ENCODE data around the gene COLGALT1. TPM values are rescaled to one million over a fixed set of nuclear protein-coding genes. Genes with fewer than 3 reads are reported as not detected.

COLGALT1 gene
- total and polyA plus RNA-seq, 10 of the 15 experiments (the other 5 are each of a cell fraction or from before 2014, with no cell fraction given) = 1.2 to 78.8 (median 29.8) TPM

DNA sequence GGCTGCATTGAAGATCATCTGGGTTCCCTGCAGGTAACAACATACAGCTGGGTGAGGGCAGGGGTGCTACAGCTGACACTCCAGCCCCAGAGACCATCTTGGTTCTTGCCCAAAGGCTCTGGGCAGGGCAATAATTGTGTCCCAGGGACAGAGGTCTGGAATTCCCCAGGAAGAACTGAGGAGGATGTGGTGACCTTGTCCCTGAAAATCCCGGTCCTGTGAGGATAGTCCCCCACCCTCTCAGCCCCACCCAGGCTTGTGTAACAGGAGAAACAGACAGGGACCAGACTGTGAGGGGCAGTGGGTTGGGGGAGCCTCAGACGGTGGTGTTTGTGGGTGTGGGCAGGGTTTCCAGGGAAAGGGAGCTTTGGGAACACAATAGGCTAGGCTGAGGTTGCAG is 63.5 kb downstream of the COLGALT1 start:
- 5% methylated on average over 2 of the region's 2 CpGs for WGBS (ENCODE audit: insufficient coverage, insufficient replicate concordance, low lambda C conversion rate, missing lambda C conversion rate)
- POLR2A ChIA-PET = no interaction called here
- Histone ChIP-seq H2AFZ (ENCODE audit: control insufficient read depth, low read depth, low read length) (no peak overlapping the region), H4K20me1 (ENCODE audit: control insufficient read depth, insufficient read depth) (no peaks in the 10 kb centered on the region), H3K9me3 (replicated peaks; ENCODE audit: control insufficient read depth, insufficient read depth, low read length) (no peaks in the 10 kb centered on the region; the same call in 2 of the 3 replicates), H3K4me1 (ENCODE audit: control insufficient read depth, insufficient read depth, low read length) (no peaks in the 10 kb centered on the region), H3K9ac (ENCODE audit: control insufficient read depth, insufficient read depth, low read length) (no peak overlapping the region), H3K4me3 (no peak overlapping the region), H3K79me2 (ENCODE audit: control insufficient read depth, insufficient read depth, low read length) (no peaks in the 10 kb centered on the region), H3K27ac (ENCODE audit: control insufficient read depth, insufficient read depth) (no peak overlapping the region), H3K4me2 (ENCODE audit: control insufficient read depth, insufficient read depth) (no peak overlapping the region), H3K36me3 (ENCODE audit: control insufficient read depth in 2 of 2, insufficient read depth in 2 of 2, low read length in 1 of 2) (no peaks in the 10 kb centered on the region), H3K27me3 (replicated peaks in 1 of 2; ENCODE audit: control insufficient read depth in 2 of 2, insufficient read depth in 2 of 2, low read length in 1 of 2) (no peaks in the 10 kb centered on the region)
- FAIRE-seq (no peak), DNase-seq (ENCODE audit: low read depth, low spot score) (no peak), ATAC-seq (no peak)
- SMC1A ChIA-PET (ENCODE audit: uncharacterized antibody, unreplicated experiment) = interaction anchor here (0.7 to 1.3 kb wide), 2 partner anchors 14 to 376 kb away, joined by 3 read pairs; no protein-coding TSS in a partner anchor
- CTCF ChIA-PET = interaction anchor here (1.2 kb wide), 1 partner anchor 123 kb away, joined by 3 read pairs; no protein-coding TSS in a partner anchor
- BruUV-seq (replicated peaks) = no TSS peak
- RAD21 ChIA-PET (ENCODE audit: unreplicated experiment) = no interaction called here
- in situ Hi-C loops (cut with MboI) (no loop called here), intact Hi-C loops (cut with micrococcal nuclease; ENCODE audit: unreplicated experiment) (no loop called here)
- TF ChIP-seq, protein P1, sequence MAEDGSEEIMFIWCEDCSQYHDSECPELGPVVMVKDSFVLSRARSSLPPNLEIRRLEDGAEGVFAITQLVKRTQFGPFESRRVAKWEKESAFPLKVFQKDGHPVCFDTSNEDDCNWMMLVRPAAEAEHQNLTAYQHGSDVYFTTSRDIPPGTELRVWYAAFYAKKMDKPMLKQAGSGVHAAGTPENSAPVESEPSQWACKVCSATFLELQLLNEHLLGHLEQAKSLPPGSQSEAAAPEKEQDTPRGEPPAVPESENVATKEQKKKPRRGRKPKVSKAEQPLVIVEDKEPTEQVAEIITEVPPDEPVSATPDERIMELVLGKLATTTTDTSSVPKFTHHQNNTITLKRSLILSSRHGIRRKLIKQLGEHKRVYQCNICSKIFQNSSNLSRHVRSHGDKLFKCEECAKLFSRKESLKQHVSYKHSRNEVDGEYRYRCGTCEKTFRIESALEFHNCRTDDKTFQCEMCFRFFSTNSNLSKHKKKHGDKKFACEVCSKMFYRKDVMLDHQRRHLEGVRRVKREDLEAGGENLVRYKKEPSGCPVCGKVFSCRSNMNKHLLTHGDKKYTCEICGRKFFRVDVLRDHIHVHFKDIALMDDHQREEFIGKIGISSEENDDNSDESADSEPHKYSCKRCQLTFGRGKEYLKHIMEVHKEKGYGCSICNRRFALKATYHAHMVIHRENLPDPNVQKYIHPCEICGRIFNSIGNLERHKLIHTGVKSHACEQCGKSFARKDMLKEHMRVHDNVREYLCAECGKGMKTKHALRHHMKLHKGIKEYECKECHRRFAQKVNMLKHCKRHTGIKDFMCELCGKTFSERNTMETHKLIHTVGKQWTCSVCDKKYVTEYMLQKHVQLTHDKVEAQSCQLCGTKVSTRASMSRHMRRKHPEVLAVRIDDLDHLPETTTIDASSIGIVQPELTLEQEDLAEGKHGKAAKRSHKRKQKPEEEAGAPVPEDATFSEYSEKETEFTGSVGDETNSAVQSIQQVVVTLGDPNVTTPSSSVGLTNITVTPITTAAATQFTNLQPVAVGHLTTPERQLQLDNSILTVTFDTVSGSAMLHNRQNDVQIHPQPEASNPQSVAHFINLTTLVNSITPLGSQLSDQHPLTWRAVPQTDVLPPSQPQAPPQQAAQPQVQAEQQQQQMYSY (CRISPR knock-in tag; IDR thresholded peaks at IDR 0.05) = no peak
- TF ChIP-seq PML (IDR thresholded peaks at IDR 0.05; ENCODE audit: low read length) = no peak
- TF ChIP-seq STAT1 (conservative IDR thresholded peaks at IDR 0.05) = no peak
- TF ChIP-seq EGR1 (IDR thresholded peaks at IDR 0.05; ENCODE audit: borderline replicate concordance in 1 of 2, low read depth in 2 of 2, low read length in 2 of 2) = no peak
- no peak for TF ChIP-seq RUNX3 (IDR thresholded peaks at IDR 0.05; ENCODE audit: low read length)
- TF ChIP-seq PAX8 (IDR thresholded peaks at IDR 0.05) = no peak
- no peak for TF ChIP-seq MYB (IDR thresholded peaks at IDR 0.05; ENCODE audit: borderline replicate concordance, low read depth, low read length)
- TF ChIP-seq MXI1 (IDR thresholded peaks at IDR 0.05; ENCODE audit: low read depth, low read length) = no peak
- TF ChIP-seq SPI1 (IDR thresholded peaks at IDR 0.05; ENCODE audit: borderline replicate concordance, insufficient read depth, low read depth, low read length) = no peak
- no peak for TF ChIP-seq GABPA (IDR thresholded peaks at IDR 0.05; ENCODE audit: low read depth)
- TF ChIP-seq, protein P2, sequence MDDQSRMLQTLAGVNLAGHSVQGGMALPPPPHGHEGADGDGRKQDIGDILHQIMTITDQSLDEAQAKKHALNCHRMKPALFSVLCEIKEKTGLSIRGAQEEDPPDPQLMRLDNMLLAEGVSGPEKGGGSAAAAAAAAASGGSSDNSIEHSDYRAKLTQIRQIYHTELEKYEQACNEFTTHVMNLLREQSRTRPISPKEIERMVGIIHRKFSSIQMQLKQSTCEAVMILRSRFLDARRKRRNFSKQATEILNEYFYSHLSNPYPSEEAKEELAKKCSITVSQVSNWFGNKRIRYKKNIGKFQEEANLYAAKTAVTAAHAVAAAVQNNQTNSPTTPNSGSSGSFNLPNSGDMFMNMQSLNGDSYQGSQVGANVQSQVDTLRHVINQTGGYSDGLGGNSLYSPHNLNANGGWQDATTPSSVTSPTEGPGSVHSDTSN (IDR thresholded peaks at IDR 0.05; ENCODE audit: insufficient replicate concordance, low read depth, low read length) = no peak
- no peak for TF ChIP-seq NBN (IDR thresholded peaks at IDR 0.05)
- TF ChIP-seq, protein P3, sequence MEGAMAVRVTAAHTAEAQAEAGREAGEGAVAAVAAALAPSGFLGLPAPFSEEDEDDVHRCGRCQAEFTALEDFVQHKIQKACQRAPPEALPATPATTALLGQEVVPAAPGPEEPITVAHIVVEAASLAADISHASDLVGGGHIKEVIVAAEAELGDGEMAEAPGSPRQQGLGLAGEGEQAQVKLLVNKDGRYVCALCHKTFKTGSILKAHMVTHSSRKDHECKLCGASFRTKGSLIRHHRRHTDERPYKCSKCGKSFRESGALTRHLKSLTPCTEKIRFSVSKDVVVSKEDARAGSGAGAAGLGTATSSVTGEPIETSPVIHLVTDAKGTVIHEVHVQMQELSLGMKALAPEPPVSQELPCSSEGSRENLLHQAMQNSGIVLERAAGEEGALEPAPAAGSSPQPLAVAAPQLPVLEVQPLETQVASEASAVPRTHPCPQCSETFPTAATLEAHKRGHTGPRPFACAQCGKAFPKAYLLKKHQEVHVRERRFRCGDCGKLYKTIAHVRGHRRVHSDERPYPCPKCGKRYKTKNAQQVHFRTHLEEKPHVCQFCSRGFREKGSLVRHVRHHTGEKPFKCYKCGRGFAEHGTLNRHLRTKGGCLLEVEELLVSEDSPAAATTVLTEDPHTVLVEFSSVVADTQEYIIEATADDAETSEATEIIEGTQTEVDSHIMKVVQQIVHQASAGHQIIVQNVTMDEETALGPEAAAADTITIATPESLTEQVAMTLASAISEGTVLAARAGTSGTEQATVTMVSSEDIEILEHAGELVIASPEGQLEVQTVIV (IDR thresholded peaks at IDR 0.05; ENCODE audit: borderline replicate concordance, partially characterized antibody) = no peak
- TF ChIP-seq, protein P4, sequence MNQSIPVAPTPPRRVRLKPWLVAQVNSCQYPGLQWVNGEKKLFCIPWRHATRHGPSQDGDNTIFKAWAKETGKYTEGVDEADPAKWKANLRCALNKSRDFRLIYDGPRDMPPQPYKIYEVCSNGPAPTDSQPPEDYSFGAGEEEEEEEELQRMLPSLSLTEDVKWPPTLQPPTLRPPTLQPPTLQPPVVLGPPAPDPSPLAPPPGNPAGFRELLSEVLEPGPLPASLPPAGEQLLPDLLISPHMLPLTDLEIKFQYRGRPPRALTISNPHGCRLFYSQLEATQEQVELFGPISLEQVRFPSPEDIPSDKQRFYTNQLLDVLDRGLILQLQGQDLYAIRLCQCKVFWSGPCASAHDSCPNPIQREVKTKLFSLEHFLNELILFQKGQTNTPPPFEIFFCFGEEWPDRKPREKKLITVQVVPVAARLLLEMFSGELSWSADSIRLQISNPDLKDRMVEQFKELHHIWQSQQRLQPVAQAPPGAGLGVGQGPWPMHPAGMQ (IDR thresholded peaks at IDR 0.05; ENCODE audit: borderline replicate concordance) = no peak
- no peak for TF ChIP-seq TCF3 (IDR thresholded peaks at IDR 0.05; ENCODE audit: borderline replicate concordance, insufficient read depth, low read depth, low read length)
- TF ChIP-seq IRF4 (IDR thresholded peaks at IDR 0.05; ENCODE audit: low read depth, low read length) = no peak
- TF ChIP-seq RFX5 (IDR thresholded peaks at IDR 0.05; ENCODE audit: low read depth, low read length) = no peak
- TF ChIP-seq ZBED1 (IDR thresholded peaks at IDR 0.05; ENCODE audit: borderline replicate concordance) = no peak

Data from GM12878 (cell line).